Mesothelial cell of epicardium (in vitro differentiated cells): Measurements from ENCODE around the gene GPR63. TPM values are rescaled to one million over a fixed set of nuclear protein-coding genes. Genes with fewer than 3 reads are reported as not detected.

Source experiments
- DNase-seq, 2 experiments: peaks; one replicate each; pipeline ENCODE4 v3.0.0; 2021; ENCODE audit warnings: low spot score in 2 of 2; ENCODE audit not compliant: unreplicated experiment in 2 of 2
- H3K27ac Mint-ChIP-seq: 2 replicates; pipeline ENCODE4 v1.8.0; 2021; ENCODE audit warnings: mixed read lengths
- H3K27me3 Mint-ChIP-seq: 2 replicates; pipeline ENCODE4 v1.8.0; 2021; ENCODE audit warnings: low read depth, mixed read lengths
- H3K36me3 Mint-ChIP-seq: 2 replicates; pipeline ENCODE4 v1.8.0; 2021; ENCODE audit warnings: mixed read lengths
- H3K4me1 Mint-ChIP-seq: 2 replicates; pipeline ENCODE4 v1.8.0; 2021; ENCODE audit warnings: mixed read lengths
- H3K4me3 Mint-ChIP-seq: 2 replicates; pipeline ENCODE4 v1.8.0; 2021; ENCODE audit warnings: mild to moderate bottlenecking, moderate library complexity, mixed read lengths
- H3K9me3 Mint-ChIP-seq: 2 replicates; pipeline ENCODE4 v1.8.0; 2021; ENCODE audit warnings: mixed read lengths
- total RNA-seq: library from RNA; stranded (reverse); gene quantifications from 3 replicates; pipeline ENCODE4 v1.2.1, GENCODE V29; 2021
- TF ChIP-seq, protein P1 (sequence below): fragments of 200-600 bp; sonication (generic); IDR thresholded peaks from one replicate; pipeline ENCODE4 v1.5.0; 2021; ENCODE audit warnings: antibody characterized with exemption; ENCODE audit not compliant: unreplicated experiment

Gene GPR63
- total RNA-seq, 1 donor from 2014 or later: 17.9 TPM

DNA sequence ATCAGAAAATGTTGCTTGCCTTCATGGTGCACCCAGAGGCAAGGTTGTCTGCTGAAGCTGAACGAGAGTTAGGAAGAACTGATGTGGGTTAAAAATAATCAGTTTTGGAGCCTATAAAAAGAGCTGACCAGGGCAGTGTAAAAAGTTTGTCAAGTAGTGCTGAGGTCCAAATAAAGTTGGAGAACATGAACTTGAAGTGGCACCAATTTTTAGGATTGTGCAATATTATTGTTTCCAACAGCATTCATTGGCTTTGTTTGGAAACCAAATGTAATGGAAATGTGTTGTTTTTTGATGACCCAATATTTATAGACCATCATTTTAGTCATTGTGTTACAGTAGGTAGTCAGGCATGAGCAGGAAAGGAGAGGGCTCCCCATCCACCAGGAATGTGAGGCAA is 55.7 kb downstream of the GPR63 start:
- Mint-ChIP-seq H3K4me1 (no peaks in the 10 kb centered on the region), H3K4me3 (no peak overlapping the region), H3K27me3 (no peaks in the 10 kb centered on the region), H3K27ac (no peak overlapping the region), H3K9me3 (peaks cover 9% of the 10 kb centered on the region), H3K36me3 (no peaks in the 10 kb centered on the region)
- no peak for DNase-seq
- TF ChIP-seq, protein P1, sequence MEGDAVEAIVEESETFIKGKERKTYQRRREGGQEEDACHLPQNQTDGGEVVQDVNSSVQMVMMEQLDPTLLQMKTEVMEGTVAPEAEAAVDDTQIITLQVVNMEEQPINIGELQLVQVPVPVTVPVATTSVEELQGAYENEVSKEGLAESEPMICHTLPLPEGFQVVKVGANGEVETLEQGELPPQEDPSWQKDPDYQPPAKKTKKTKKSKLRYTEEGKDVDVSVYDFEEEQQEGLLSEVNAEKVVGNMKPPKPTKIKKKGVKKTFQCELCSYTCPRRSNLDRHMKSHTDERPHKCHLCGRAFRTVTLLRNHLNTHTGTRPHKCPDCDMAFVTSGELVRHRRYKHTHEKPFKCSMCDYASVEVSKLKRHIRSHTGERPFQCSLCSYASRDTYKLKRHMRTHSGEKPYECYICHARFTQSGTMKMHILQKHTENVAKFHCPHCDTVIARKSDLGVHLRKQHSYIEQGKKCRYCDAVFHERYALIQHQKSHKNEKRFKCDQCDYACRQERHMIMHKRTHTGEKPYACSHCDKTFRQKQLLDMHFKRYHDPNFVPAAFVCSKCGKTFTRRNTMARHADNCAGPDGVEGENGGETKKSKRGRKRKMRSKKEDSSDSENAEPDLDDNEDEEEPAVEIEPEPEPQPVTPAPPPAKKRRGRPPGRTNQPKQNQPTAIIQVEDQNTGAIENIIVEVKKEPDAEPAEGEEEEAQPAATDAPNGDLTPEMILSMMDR: no peak

DNA sequence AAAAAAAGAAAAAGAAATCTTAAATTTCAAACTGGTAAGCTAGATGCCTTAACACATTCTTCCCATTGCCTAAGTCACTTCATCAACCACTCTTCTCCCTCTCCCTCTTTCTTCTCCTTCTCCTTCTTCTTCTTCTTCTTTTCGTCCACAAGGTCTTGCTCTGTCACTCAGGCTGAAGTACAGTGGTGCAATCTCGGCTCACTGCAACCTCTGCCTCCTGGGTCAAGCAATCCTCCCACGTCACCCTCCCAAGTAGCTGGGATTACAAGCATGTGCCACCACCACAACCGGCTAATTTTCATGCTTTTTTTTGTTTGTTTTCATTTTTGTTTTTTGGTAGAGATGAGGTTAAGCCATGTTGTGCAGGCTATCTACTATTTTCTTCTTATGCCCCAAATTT is 60.2 kb downstream of the GPR63 start:
- TF ChIP-seq, protein P1: no peak
- no peak for DNase-seq

DNA sequence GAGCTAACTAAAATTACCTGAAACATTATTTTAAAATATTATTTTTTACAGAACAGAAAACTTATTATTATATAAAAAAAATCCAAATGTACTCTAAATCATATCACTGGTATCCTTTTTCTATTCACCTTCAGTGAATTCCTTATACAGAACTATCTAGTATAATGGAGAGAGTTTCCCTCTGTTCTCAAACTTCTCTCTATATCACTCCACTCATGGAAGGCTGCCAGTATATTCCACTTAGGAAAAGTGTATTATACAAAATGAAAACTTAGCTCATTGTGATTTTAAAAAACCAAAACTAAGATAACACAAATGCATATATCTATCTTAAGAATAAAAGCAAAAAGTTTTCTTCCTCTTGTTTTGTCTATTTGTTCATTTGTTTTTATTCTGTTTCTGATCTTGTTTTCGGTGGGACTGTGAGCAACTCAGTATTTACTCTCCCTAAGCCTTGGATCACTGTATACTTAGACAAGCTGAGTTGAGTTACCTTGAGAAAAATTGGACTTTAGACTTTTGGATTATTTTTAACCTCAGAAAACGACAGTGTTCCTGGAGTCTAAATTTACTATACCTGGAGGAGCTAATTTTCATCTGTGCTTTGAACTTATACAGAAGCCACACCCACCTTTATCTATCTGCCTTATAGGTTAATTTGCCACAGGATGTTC is 61.4 kb downstream of the GPR63 start:
- Mint-ChIP-seq H3K27ac (no peak overlapping the region), H3K27me3 (no peaks in the 10 kb centered on the region), H3K36me3 (no peaks in the 10 kb centered on the region), H3K4me3 (no peak overlapping the region), H3K9me3 (peaks cover 24% of the 10 kb centered on the region), H3K4me1 (no peaks in the 10 kb centered on the region)
- no peak for DNase-seq
- TF ChIP-seq, protein P1: no peak

More for the DNA sequence above, 60.2 kb downstream of the GPR63 start:
- Mint-ChIP-seq H3K4me3 (no peak overlapping the region), H3K27ac (no peak overlapping the region), H3K36me3 (no peaks in the 10 kb centered on the region), H3K27me3 (no peaks in the 10 kb centered on the region), H3K9me3 (peaks cover 24% of the 10 kb centered on the region), H3K4me1 (no peaks in the 10 kb centered on the region)

DNA sequence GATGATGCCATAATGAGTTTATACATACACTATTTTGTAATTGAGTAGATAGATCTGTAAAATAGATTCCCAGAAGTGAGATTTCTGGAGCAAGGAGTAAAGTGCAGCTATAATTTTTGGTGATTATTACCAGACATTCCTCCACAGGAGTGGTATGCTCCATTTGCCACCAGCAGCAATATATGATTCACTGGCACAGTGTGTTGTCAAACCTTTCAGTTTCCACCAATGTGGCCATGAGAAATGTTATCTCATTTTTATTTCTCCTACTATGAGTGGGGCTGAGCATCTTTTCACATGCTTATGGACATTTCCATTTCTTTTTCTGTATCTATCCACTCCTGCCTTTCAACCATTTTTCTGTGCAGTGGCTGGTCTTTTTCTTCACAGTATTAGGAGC is 70.5 kb downstream of the GPR63 start:
- H3K4me1 Mint-ChIP-seq: no peaks in the 10 kb centered on the region
- TF ChIP-seq, protein P1: no peak
- H3K27me3 Mint-ChIP-seq: no peaks in the 10 kb centered on the region
- H3K36me3 Mint-ChIP-seq: no peaks in the 10 kb centered on the region
- no peak for DNase-seq
- peaks cover 6% of the 10 kb centered on the region for H3K9me3 Mint-ChIP-seq
- H3K27ac Mint-ChIP-seq: no peak overlapping the region
- H3K4me3 Mint-ChIP-seq: no peak overlapping the region

DNA sequence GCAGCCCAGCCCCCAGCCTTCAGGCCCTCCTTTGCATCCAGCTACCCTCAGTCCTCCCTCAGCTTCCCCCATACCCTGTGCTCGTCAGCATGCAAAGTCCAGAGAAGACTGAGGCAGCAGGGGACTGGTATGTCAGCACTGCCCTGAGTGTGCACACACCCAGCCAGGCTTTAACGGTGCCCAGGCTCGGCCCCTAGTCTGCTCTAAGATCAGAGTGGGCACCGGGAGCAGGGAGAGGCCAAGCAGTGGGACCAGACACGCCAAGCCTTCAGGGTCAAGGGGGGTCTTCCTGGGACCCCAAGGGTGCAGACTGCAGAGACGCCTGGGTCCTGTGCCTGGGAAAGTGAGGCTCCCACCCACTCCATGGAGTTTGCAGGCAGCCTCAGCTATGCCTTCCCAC is 74.7 kb downstream of the GPR63 start:
- no peaks in the 10 kb centered on the region for H3K36me3 Mint-ChIP-seq
- DNase-seq: no peak
- no peaks in the 10 kb centered on the region for H3K27me3 Mint-ChIP-seq
- H3K27ac Mint-ChIP-seq: no peak overlapping the region
- TF ChIP-seq, protein P1: no peak
- H3K4me1 Mint-ChIP-seq: peaks cover 1% of the 10 kb centered on the region
- no peaks in the 10 kb centered on the region for H3K9me3 Mint-ChIP-seq
- H3K4me3 Mint-ChIP-seq: no peak overlapping the region
